ENCODE results near the gene ALDH3A1. TPM values are rescaled to one million over a fixed set of nuclear protein-coding genes. Genes with fewer than 3 reads are reported as not detected.

ALDH3A1 gene
- polyA plus RNA-seq, 4 donors, result 0.25 to 2.0 (median 0.95) TPM

- no peak for DNase-seq (ENCODE audit: low read depth in 4 of 4, low spot score in 3 of 4)
Measured at GRCh38 chr17:19743101-19744100, 4.7 kb downstream of the ALDH3A1 start.

GRCh38 chr17:19742495-19742894, 5.6 kb downstream of the ALDH3A1 start:
- DNase-seq (ENCODE audit: low read depth in 4 of 4, low spot score in 3 of 4), result no peak

DNA sequence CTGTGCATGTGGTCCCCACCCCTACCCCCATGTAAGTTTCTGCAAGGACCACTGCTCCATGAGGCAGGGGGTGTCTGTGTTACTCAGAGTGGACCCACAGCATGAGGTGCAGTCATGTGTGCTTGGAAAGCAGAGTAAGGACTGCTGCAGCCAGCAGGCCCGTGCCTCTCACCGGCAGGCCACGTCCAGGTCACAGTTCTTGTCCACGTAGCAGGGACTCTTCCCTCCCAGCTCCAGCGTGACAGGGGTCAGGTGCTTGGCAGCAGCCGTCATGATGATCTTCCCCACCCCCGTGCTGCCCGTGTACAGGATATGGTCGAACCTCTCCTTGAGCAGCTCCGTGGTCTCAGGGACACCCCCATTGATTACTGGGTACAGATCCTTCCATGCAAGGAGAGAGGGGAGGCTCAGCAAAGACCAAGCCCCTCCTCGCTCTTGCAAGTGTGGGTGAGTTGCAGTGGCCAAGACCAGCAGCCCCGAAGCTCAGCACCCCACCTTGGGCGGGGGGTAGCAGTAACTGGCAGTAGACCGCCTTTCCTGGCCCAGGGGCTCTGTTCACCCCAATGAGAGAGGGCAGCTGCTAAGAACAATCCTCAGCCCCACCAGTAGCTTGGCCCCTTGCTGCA, 6.2 kb downstream of the ALDH3A1 start:
- no peak for DNase-seq (ENCODE audit: low read depth in 4 of 4, low spot score in 3 of 4)

DNA sequence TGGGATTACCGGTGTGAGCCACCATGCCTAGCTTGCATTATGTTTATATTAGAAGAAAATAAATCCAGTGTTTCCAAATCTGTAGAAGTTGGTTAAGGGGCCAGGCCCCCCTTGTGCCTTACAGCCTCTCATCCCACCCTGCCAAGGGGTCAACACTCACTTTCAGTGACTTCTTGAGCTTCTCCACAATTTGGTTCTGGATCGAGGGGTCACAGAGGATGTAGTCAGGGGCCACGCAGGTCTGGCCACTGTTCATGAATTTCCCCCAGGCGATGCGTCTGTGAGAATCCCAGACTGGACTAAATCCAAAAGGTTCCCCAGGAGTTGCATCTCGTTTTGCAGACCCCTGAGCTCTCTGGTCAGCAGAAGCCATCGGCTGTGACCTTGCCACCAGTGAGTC, 7.2 kb downstream of the ALDH3A1 start:
- no peak for DNase-seq (ENCODE audit: low read depth in 4 of 4, low spot score in 3 of 4)

DNA sequence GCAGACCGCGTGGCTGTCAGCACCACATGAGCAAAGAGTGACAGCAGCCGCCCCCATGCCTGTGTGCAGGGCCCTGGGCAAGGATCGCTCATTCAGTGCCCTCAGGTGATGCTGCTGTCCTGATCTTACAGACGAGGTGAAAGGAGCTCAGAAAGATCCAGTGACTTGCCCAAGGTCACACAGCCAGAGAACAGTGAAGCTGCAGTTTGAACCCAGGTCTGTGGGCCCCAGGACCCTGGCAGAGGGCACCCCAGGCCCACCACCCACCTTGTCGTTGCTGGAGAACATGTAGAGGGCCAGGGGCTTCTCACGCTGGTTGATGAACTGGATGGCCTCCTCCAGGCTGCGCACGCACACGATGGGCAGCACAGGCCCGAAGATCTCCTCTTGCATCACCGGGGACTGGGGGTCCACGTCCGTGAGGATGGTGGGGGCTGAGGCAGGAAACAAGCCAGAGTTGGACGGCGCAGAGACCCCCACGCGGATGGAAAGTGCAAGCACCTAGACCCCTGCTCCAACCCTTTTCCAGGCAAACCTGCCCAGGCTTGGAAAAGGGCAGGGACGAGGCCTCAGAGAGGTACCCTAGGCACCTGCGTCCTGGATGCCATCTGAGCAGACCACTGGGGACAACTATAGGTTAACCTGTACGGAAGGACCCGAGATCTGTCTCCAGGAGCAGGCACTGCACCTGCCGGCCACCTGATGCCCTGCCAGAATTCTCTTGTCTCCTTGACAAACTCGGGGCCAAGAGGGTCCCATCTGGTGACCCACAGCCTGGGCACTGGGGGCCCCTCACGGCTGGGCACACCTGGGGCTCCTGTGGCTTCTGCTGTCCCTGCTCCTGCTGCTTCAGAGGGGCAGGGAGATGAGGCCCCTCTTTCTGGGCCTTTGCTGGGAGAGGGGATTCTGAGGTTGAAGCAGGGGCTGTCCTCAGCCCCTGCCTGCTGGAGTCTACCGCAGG, 8.6 kb downstream of the ALDH3A1 start:
- DNase-seq (ENCODE audit: low read depth in 4 of 4, low spot score in 3 of 4), result no peak

- DNase-seq (ENCODE audit: low read depth in 4 of 4, low spot score in 3 of 4), result no peak
Measured at GRCh38 chr17:19738757-19739156, 9.3 kb downstream of the ALDH3A1 start.

- no peak for DNase-seq (ENCODE audit: low read depth in 4 of 4, low spot score in 3 of 4)
Measured at GRCh38 chr17:19738073-19738449, 10.0 kb downstream of the ALDH3A1 start.

- no peak for DNase-seq (ENCODE audit: low read depth in 4 of 4, low spot score in 3 of 4)
Measured at GRCh38 chr17:19737305-19738072, 10.6 kb downstream of the ALDH3A1 start.

- no peak for DNase-seq (ENCODE audit: low read depth in 4 of 4, low spot score in 3 of 4)
Measured at GRCh38 chr17:19736071-19736470, 12.0 kb downstream of the ALDH3A1 start.

GRCh38 chr17:19733953-19734526, 14.1 kb downstream of the ALDH3A1 start:
- DNase-seq (ENCODE audit: low read depth in 4 of 4, low spot score in 3 of 4), result no peak

DNA sequence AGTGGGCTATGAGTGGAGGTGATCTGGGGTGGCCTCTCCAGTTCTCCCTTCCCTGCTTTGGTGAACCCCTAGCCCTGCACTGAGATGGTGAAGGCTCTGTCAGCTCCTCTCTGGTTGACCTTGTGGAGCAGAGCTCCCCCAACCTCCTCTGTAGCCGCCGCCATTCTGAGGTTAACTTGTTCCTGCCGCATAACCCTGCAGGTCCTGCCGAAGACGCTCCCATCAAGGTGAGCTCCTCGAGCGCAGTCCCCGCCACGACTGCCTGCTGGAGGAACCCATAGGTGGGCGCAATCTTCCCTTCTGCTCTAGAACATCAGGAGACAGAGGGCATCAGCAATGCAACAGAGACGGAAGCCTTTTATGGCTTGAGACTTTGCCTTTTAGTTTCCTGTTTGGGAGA, 16.5 kb downstream of the ALDH3A1 start:
- no peak for DNase-seq (ENCODE audit: low read depth in 4 of 4, low spot score in 3 of 4)

- DNase-seq (ENCODE audit: low read depth in 4 of 4, low spot score in 3 of 4), result no peak
Measured at GRCh38 chr17:19730843-19731242, 17.3 kb downstream of the ALDH3A1 start.

GRCh38 chr17:19729900-19730299, 18.2 kb downstream of the ALDH3A1 start:
- no peak for DNase-seq (ENCODE audit: low read depth in 4 of 4, low spot score in 3 of 4)

GRCh38 chr17:19728084-19728495, 20.0 kb downstream of the ALDH3A1 start:
- DNase-seq (ENCODE audit: low read depth in 4 of 4, low spot score in 3 of 4), result no peak

GRCh38 chr17:19727501-19728078, 20.5 kb downstream of the ALDH3A1 start:
- no peak for DNase-seq (ENCODE audit: low read depth in 4 of 4, low spot score in 3 of 4)

DNA sequence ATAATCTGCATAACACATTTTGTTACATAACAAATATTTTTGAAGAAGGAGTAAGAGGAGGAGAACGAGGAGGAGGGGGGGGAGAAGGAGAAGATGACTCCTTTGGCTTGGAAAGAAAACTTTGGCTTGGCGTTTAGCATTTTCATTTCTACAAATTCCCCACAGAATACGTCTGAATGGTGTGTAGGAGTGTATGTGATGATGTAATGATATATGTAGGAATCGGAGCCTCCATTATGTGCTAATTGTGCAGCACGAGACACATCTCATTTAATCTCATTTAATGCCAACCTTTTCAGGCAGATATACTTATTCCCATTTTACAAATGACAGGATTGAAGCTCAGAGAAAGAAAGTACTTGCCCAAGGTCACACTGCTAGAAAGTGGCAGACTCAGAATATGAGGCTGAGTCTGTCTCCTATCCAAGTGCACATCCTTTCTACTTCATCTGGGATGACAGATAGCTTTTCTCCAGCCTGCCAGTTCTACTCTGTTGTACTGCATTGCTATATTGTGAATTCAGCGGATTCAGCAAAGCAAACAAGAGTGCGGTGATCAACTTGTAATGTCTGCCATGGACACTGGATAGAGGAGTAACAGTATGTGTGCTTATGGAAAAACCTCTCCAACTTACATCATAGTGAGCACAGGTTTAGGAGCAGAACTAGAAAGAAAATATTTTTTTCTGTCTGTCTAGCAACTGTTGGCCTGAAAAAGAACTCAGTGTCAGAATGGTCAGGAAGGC, 21.3 kb downstream of the ALDH3A1 start:
- no peak for DNase-seq (ENCODE audit: low read depth in 4 of 4, low spot score in 3 of 4)

DNA sequence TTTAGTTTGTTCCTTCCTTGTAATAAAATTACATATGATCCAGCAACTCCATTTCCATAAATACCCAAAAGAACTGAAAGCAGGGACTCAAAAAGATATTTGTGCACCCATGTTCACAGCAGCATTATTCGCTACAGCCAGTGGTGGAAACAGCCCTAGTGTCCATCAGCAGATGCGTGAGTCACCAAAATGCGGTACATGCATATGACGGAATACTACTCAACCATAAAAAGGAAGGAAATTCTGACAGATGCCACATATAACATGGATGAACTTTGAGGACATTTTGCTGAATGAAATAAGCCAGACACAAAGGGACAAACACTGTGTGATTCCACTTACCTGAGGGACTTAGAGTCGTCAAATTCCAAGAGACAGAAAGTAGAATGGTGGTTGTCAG, 22.6 kb downstream of the ALDH3A1 start:
- no peak for DNase-seq (ENCODE audit: low read depth in 4 of 4, low spot score in 3 of 4)

Measured in left renal pelvis (tissue), 4 donors.